GM12874 (cell line): Measurements from ENCODE around the gene MYPOP.
A peak's percentile ranks its signal among the peaks of the same experiment; 100 is the strongest.

ENCODE experiments used
- TF ChIP-seq, protein P1 (sequence below): IDR thresholded peaks from 2 replicates; pipeline ENCODE4 v1.5.1; 2011; ENCODE audit warnings: low read depth, mild to moderate bottlenecking, control low read depth, low read length, moderate library complexity; ENCODE audit not compliant: insufficient read depth

MYPOP gene

DNA sequence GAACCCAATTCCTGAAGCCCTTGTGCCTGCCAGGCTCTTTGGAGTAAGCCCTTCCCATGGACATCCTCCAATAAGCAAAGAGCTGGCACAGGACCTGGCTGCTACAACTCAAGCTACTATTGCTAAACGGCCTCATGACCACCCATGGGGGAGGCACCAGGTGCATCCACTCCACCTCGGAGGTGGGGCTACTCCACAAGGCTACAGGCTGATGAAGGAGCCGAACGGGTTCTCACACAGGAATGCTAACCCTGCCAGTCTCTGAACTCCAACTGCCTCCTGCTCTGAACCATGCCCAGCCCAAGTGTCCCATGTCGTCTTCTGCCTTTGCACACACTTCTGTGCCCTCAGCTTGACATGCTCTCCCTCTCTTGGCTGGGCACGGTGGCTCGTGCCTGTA is 49.4 kb downstream of the MYPOP start:
- TF ChIP-seq, protein P1, sequence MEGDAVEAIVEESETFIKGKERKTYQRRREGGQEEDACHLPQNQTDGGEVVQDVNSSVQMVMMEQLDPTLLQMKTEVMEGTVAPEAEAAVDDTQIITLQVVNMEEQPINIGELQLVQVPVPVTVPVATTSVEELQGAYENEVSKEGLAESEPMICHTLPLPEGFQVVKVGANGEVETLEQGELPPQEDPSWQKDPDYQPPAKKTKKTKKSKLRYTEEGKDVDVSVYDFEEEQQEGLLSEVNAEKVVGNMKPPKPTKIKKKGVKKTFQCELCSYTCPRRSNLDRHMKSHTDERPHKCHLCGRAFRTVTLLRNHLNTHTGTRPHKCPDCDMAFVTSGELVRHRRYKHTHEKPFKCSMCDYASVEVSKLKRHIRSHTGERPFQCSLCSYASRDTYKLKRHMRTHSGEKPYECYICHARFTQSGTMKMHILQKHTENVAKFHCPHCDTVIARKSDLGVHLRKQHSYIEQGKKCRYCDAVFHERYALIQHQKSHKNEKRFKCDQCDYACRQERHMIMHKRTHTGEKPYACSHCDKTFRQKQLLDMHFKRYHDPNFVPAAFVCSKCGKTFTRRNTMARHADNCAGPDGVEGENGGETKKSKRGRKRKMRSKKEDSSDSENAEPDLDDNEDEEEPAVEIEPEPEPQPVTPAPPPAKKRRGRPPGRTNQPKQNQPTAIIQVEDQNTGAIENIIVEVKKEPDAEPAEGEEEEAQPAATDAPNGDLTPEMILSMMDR, result no peak

DNA sequence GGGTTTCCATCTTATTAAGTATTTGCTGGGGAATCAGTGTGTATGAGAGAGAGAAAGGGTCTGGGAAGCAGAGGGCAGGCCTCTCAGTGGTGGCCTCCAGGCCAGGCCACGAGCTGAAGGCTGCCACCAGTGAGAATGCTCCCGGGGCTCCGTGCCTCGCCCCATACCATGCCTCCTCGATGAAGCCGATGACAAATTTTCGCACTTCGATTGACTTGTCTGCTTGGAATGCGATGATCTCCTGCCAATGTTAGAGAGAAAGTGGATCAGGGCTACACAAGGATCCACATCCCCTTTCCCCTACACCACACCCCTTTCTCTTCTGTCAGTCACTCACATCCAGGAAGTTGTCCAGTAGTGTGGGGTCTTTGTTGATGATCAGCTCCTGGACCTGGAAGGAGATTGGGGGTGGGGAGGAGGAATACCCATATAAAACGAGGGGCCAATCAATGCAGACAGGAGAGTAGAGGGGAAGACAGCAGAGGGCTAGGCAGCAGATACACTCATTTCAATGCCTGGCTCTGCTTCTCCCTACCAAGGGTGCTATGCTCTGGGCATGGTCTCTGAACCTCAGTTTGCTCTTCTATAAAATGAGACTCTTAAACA is 50.2 kb downstream of the MYPOP start:
- TF ChIP-seq, protein P1, result no peak

DNA sequence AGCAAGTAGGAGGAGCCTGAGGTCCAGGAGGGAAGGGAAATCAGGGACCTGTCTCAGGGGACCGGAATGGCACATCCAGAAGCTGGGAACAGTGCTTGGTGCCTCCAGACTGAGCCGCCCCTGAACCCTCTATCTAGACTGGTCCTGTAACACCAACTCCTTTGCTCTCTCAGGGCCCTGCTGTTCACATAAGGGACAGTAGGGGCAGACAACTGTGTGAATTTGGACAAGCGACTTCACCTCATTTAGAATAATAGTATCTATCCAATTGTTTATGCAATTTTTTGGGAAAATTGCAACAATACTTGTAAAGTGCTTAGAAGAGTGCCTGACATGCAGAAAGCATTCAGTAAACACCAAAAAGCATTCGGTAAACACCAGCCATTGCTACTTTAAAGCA is 53.5 kb downstream of the MYPOP start:
- TF ChIP-seq, protein P1, result peak; percentile 35; the same call in 1 of the 2 replicates

DNA sequence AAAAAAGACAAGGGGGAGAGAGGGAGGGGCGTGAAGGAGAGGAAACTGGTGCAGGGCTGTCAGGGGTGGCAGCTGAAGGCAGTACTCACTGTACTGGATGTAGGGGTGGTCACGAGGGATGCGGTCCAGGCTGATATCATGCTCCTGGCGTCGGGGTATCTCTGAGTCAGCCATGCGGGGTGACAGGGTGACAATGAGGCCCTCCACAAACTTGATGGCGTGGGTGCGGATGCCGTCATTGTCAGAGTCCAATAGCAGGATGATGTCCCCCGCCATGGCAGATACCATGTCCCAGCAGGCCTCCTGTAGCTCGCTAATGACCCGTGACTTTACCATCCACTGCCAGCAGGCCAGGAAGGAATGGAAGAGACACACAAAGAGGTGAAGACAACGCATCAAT is 54.8 kb downstream of the MYPOP start:
- TF ChIP-seq, protein P1, result no peak

DNA sequence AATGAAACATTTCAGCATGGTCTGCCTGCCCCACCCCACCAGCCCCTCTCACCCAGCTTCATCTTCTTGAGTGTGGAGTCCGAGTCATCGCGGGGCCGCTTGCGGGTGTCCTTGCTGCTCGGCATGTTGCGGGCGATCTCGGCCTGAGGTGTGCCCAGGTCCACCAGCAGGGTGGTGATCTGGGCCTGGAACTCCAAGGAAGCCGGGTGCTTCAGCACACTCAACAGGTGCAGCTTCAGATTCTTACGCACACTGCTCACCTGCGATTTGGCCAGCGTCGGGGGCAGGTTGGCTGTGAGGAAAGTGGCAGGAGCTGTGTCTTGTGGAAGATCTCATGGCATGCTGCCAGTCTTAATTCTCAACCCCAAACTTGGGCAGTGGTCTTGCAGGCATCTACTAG is 60.2 kb downstream of the MYPOP start:
- TF ChIP-seq, protein P1, result no peak
